Loucy (cell line): ENCODE results near the gene ADD1.

Experiments used
- CTCF ChIP-seq: fragments of 200-600 bp; sonication (generic); conservative IDR thresholded peaks from 2 replicates; pipeline ENCODE4 v1.5.1; 2014; ENCODE audit warnings: mild to moderate bottlenecking, antibody characterized with exemption, low read length
- EZH2phosphoT487 ChIP-seq: fragments of 200-600 bp; IDR thresholded peaks from 2 replicates; pipeline ENCODE4 v1.6.1; 2018; ENCODE audit warnings: antibody characterized with exemption, mild to moderate bottlenecking, moderate library complexity, borderline replicate concordance

GRCh38 chr4:2874861-2875260, 31.2 kb downstream of the ADD1 start:
- TF ChIP-seq CTCF, result no peak
- TF ChIP-seq EZH2phosphoT487, result no peak
